CD4-positive, alpha-beta T cell (primary cell): ENCODE results near the gene DBP. TPM values are rescaled to one million over a fixed set of nuclear protein-coding genes. Genes with fewer than 3 reads are reported as not detected.

Experiments
- ATAC-seq: fragments of 200-7000 bp; cut with Tn5 transposase; one replicate; pipeline ENCODE4 v1.10.0; 2022; ENCODE audit warnings: mild to moderate bottlenecking; ENCODE audit not compliant: poor library complexity
- CTCF ChIA-PET: fragments of 350-600 bp; sonication (Branson Sonifier 250); formaldehyde crosslinking; loops from one replicate; lab custom pipeline; 2021; ENCODE audit warnings: antibody characterized with exemption, inconsistent platforms; lab: Charles Lee
- POLR2A ChIA-PET: fragments of 350-600 bp; sonication (Branson Sonifier 250); formaldehyde crosslinking; loops from one replicate; lab custom pipeline; 2021; ENCODE audit warnings: antibody characterized with exemption, inconsistent platforms; lab: Charles Lee
- DNase-seq, 14 experiments: peaks; one replicate each; pipeline ENCODE4 v3.0.0-alpha.2; 2013 to 2020; ENCODE audit warnings: mixed read lengths in 2 of 14
- H3K27ac ChIP-seq, 2 donors: one replicate each; pipeline versions ENCODE4 v1.5.1 to v1.7.0; 2013; ENCODE audit warnings: low read length in 2 of 2, low read depth in 1 of 2, mild to moderate bottlenecking in 1 of 2
- H3K27me3 ChIP-seq, 2 experiments: 1 replicate in 1 of 2; 2 replicates in 1 of 2; pipeline versions ENCODE4 v1.6.1 to v1.7.0; 2013; ENCODE audit warnings: low read length in 2 of 2, control low read depth in 1 of 2, mild to moderate bottlenecking in 1 of 2, moderate library complexity in 1 of 2; ENCODE audit not compliant: insufficient read depth in 2 of 2, control insufficient read depth in 1 of 2
- H3K36me3 ChIP-seq: one replicate; pipeline ENCODE4 v1.6.1; 2013; ENCODE audit warnings: low read length, control low read depth; ENCODE audit not compliant: insufficient read depth
- H3K4me1 ChIP-seq: one replicate; pipeline ENCODE4 v1.6.1; 2013; ENCODE audit warnings: low read length, control low read depth; ENCODE audit not compliant: insufficient read depth
- H3K4me3 ChIP-seq: one replicate; pipeline ENCODE4 v1.5.1; 2013; ENCODE audit warnings: mild to moderate bottlenecking, low read length, moderate library complexity
- H3K9me3 ChIP-seq, 2 experiments: 1 replicate in 1 of 2; 2 replicates in 1 of 2; pipeline versions ENCODE4 v1.6.1 to v1.7.0; 2013; ENCODE audit warnings: low read length in 2 of 2, mild to moderate bottlenecking in 2 of 2, control low read depth in 1 of 2, moderate library complexity in 1 of 2; ENCODE audit not compliant: control insufficient read depth in 1 of 2, insufficient read depth in 1 of 2
- H3K27ac Mint-ChIP-seq: one replicate; pipeline ENCODE4 v1.8.0; 2020; ENCODE audit warnings: mixed read lengths
- H3K27me3 Mint-ChIP-seq: one replicate; pipeline ENCODE4 v1.8.0; 2021; ENCODE audit warnings: mixed read lengths
- H3K36me3 Mint-ChIP-seq: one replicate; pipeline ENCODE4 v1.8.0; 2021; ENCODE audit warnings: low read depth, mixed read lengths
- H3K4me1 Mint-ChIP-seq: one replicate; pipeline ENCODE4 v1.8.0; 2021; ENCODE audit warnings: low read depth, mixed read lengths
- H3K4me3 Mint-ChIP-seq: one replicate; pipeline ENCODE4 v1.8.0; 2020; ENCODE audit warnings: mild to moderate bottlenecking, mixed read lengths
- H3K9me3 Mint-ChIP-seq: one replicate; pipeline ENCODE4 v1.8.0; 2020; ENCODE audit warnings: mixed read lengths
- intact Hi-C, 2 experiments: fragments of 100-400 bp; cut with DNase I in 1 of 2; cut with micrococcal nuclease in 1 of 2; formaldehyde crosslinking; loops; one replicate each; pipeline versions ENCODE4 v1.15.1 to v1.9.0; 2023 to 2025; cut with DNase I, micrococcal nuclease
- total RNA-seq, 174 experiments: library from RNA in 2 of 174; stranded (reverse) in 2 of 174; gene quantifications; one replicate each; pipeline ENCODE4 v1.2.3 and lab custom pipeline; 2021 to 2026
- TF ChIP-seq, protein P1 (sequence below): fragments of 200-600 bp; IDR thresholded peaks from one replicate; pipeline ENCODE4 v1.8.0; 2022; ENCODE audit warnings: antibody characterized with exemption, mild to moderate bottlenecking

The DBP gene
- total RNA-seq, 2 experiments from 2014 or later: 48.3 to 55.6 TPM

DNA sequence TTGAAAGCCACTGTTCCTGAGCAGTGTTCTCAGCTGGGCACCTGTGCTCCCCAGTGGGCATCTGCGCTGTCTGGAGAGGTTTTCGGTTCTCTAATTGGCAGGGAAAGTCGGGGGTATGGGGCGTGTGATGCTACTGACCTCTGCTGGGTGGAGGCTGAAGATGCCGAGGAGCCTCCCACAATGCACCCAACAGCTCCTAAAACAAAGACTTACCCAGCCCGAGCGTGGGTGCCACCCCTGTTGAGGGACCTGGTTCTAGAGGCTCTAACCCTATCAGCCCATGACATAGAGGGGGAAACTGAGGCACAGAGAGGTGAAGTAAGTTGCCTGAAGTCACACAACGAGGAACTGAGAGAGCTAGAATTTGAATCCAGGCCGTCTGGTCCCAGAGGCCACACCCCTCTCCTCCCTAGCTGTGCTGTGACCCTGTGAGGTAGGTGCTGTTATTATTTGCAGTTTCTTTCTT lies 28.3 kb downstream of the DBP start:
- DNase-seq (peak in 13 of 14 experiments; percentile 35 to 82 (median 54)), ATAC-seq (peak; percentile 93)
- Mint-ChIP-seq H3K4me3 (no peak overlapping the region), H3K27ac (no peak overlapping the region), H3K9me3 (no peaks in the 10 kb centered on the region), H3K36me3 (no peaks in the 10 kb centered on the region), H3K27me3 (no peaks in the 10 kb centered on the region), H3K4me1 (peaks cover 6% of the 10 kb centered on the region)
- intact Hi-C loops: loop anchor here (1.0 to 2.0 kb wide), 4 partner anchors 20 to 104 kb away; no protein-coding TSS in a partner anchor
- POLR2A ChIA-PET: interaction anchor here (0.6 to 1.8 kb wide), 12 partner anchors 10 to 288 kb away, joined by 3 to 17 read pairs (median 4); partner anchors contain the start of genes DBP, RPL18 and SPHK2
- CTCF ChIA-PET: interaction anchor here (0.6 to 2.0 kb wide), 17 partner anchors 10 to 217 kb away, joined by 3 to 18 read pairs (median 4); partner anchors contain the start of genes GRWD1, KDELR1, RPL18 and SPHK2
- no peaks in the 10 kb centered on the region for H3K27me3 ChIP-seq
- no peaks in the 10 kb centered on the region for H3K36me3 ChIP-seq
- peaks cover 6% of the 10 kb centered on the region for H3K4me1 ChIP-seq
- H3K9me3 ChIP-seq: no peaks in the 10 kb centered on the region
- H3K4me3 ChIP-seq: no peak overlapping the region
- no peak overlapping the region for H3K27ac ChIP-seq
- TF ChIP-seq, protein P1, sequence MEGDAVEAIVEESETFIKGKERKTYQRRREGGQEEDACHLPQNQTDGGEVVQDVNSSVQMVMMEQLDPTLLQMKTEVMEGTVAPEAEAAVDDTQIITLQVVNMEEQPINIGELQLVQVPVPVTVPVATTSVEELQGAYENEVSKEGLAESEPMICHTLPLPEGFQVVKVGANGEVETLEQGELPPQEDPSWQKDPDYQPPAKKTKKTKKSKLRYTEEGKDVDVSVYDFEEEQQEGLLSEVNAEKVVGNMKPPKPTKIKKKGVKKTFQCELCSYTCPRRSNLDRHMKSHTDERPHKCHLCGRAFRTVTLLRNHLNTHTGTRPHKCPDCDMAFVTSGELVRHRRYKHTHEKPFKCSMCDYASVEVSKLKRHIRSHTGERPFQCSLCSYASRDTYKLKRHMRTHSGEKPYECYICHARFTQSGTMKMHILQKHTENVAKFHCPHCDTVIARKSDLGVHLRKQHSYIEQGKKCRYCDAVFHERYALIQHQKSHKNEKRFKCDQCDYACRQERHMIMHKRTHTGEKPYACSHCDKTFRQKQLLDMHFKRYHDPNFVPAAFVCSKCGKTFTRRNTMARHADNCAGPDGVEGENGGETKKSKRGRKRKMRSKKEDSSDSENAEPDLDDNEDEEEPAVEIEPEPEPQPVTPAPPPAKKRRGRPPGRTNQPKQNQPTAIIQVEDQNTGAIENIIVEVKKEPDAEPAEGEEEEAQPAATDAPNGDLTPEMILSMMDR: peak; percentile 69

DNA sequence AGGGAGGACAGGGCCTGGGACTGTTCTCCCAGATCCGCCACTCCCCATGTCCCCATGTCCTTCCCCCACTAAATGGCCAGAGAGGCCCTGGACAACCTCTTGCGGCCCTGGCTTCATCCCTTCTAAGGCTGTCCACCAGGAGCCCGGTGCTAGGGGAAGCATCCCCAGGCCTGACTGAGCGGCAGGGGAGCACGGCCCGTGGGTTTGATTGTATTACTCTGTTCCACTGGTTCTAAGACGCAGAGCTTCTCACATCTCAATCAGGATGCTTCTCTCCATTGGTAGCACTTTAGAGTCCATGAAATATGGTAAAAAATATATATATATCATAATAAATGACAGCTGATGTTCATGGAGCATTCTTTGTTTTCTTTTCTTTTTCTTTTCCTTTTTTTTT lies 29.8 kb downstream of the DBP start:
- DNase-seq: no peak
- Histone ChIP-seq H3K27ac (no peak overlapping the region), H3K36me3 (no peaks in the 10 kb centered on the region), H3K27me3 (no peaks in the 10 kb centered on the region), H3K4me1 (peaks cover 6% of the 10 kb centered on the region), H3K9me3 (no peaks in the 10 kb centered on the region), H3K4me3 (no peak overlapping the region)
- TF ChIP-seq, protein P1: no peak
- Mint-ChIP-seq H3K4me1 (peaks cover 6% of the 10 kb centered on the region), H3K27ac (no peak overlapping the region), H3K4me3 (no peak overlapping the region), H3K27me3 (no peaks in the 10 kb centered on the region), H3K36me3 (no peaks in the 10 kb centered on the region), H3K9me3 (no peaks in the 10 kb centered on the region)
- ATAC-seq: no peak
- POLR2A ChIA-PET: no interaction called here
- CTCF ChIA-PET: no interaction called here
- intact Hi-C loops: no loop called here

DNA sequence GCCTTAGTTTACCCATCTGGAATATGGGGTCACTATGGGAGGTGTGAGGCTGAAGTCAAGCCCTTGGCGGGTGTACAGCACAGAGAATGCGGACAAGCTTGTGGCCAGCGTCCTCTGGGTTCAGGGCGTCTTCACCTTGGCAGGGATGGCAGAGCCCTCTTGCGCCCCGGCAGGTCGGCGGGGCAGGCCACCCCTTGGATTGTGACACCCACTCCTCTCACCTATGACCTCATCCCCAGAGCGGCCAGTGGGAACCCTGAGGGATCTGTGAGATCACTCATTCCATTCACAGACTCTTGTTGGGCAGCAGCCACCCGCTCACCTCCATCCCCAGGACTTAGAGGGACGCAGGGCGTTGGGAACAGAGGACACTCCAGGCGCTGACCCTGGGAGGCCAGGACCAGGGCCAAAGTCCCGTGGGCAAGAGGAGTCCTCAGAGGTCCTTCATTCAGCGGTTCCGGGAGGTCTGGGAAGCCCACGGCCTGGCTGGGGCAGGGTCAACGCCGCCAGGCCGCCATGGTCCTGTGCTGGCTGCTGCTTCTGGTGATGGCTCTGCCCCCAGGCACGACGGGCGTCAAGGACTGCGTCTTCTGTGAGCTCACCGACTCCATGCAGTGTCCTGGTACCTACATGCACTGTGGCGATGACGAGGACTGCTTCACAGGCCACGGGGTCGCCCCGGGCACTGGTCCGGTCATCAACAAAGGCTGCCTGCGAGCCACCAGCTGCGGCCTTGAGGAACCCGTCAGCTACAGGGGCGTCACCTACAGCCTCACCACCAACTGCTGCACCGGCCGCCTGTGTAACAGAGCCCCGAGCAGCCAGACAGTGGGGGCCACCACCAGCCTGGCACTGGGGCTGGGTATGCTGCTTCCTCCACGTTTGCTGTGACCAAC lies 30.5 kb downstream of the DBP start, which contains the start of gene SPACA4:
TSS of gene SPACA4 (plus strand) at position 280 of the 896 bp plus-strand sequence. CDS start at position 517, 237 bp downstream.
- H3K4me1 Mint-ChIP-seq: peaks cover 6% of the 10 kb centered on the region
- no peak within 1 kb of the TSS for H3K4me3 Mint-ChIP-seq
- intact Hi-C loops: no loop called here
- peak in 1 of 14 experiments; percentile 25 for DNase-seq
- Histone ChIP-seq H3K27me3 (no peaks in the 10 kb centered on the region), H3K36me3 (no peaks in the 10 kb centered on the region), H3K4me3 (no peak within 1 kb of the TSS), H3K9me3 (no peaks in the 10 kb centered on the region), H3K27ac (no peak within 1 kb of the TSS), H3K4me1 (peaks cover 6% of the 10 kb centered on the region)
- H3K27me3 Mint-ChIP-seq: no peaks in the 10 kb centered on the region
- no peak within 1 kb of the TSS for H3K27ac Mint-ChIP-seq
- no peak for ATAC-seq
- H3K36me3 Mint-ChIP-seq: no peaks in the 10 kb centered on the region
- CTCF ChIA-PET: interaction anchor here (1.1 kb wide), 1 partner anchor 18 kb away, joined by 3 read pairs; no protein-coding TSS in a partner anchor
- TF ChIP-seq, protein P1: no peak
- POLR2A ChIA-PET: no interaction called here
- H3K9me3 Mint-ChIP-seq: no peaks in the 10 kb centered on the region
